ENCODE results near the gene CENPP. TPM values are rescaled to one million over a fixed set of nuclear protein-coding genes. Genes with fewer than 3 reads are reported as not detected.

CENPP gene
- total RNA-seq, 2 donors from 2014 or later: 0.78 to 2.3 TPM

GRCh38 chr9:92601451-92601850, 275.7 kb downstream of the CENPP start:
- ATAC-seq (no peak), DNase-seq (no peak)
- intact Hi-C loops (cut with DNase I): no loop called here
- peak overlapping the region in 1 of 4 donors; percentile 29 for H3K27ac ChIP-seq
- no peaks in the 10 kb centered on the region for H3K36me3 ChIP-seq (replicated peaks in 1 of 2; ENCODE audit: insufficient read depth in 1 of 2, low read depth in 2 of 2)
- TF ChIP-seq POLR2A (IDR thresholded peaks at IDR 0.05): no peak
- no peaks in the 10 kb centered on the region for H3K27me3 ChIP-seq
- no peaks in the 10 kb centered on the region for H3K4me1 ChIP-seq
- 83 to 84% methylated on average over 12 of the region's 12 CpGs for WGBS, 2 donors
- H3K9me3 ChIP-seq: peaks cover 0 to 3% (median 0%) of the 10 kb centered on the region in 3 donors
- H3K4me3 ChIP-seq: no peak overlapping the region

- no peaks in the 10 kb centered on the region for H3K27me3 ChIP-seq
- no peaks in the 10 kb centered on the region for H3K36me3 ChIP-seq (replicated peaks in 1 of 2; ENCODE audit: insufficient read depth in 1 of 2, low read depth in 2 of 2)
- no peak for TF ChIP-seq POLR2A (IDR thresholded peaks at IDR 0.05)
- peaks cover 5% of the 10 kb centered on the region for H3K4me1 ChIP-seq
- H3K27ac ChIP-seq: no peak overlapping the region
- DNase-seq: no peak
- WGBS, 2 donors: 90 to 92% methylated on average over 10 of the region's 10 CpGs
- ATAC-seq: no peak
- intact Hi-C loops (cut with DNase I): no loop called here
- H3K4me3 ChIP-seq: no peak overlapping the region
- H3K9me3 ChIP-seq: peaks cover 0 to 3% (median 0%) of the 10 kb centered on the region in 3 donors
Measured at GRCh38 chr9:92602413-92602812, 276.7 kb downstream of the CENPP start.

- H3K4me3 ChIP-seq: no peak overlapping the region
- H3K36me3 ChIP-seq (replicated peaks in 1 of 2; ENCODE audit: insufficient read depth in 1 of 2, low read depth in 2 of 2): no peaks in the 10 kb centered on the region
- peaks cover 0 to 3% (median 0%) of the 10 kb centered on the region in 3 donors for H3K9me3 ChIP-seq
- intact Hi-C loops (cut with DNase I): no loop called here
- peaks cover 11% of the 10 kb centered on the region for H3K4me1 ChIP-seq
- DNase-seq: no peak
- 75 to 96% methylated on average over 5 of the region's 5 CpGs for WGBS, 2 donors
- H3K27ac ChIP-seq: no peak overlapping the region
- H3K27me3 ChIP-seq: no peaks in the 10 kb centered on the region
- ATAC-seq: no peak
- TF ChIP-seq CTCF (IDR thresholded peaks at IDR 0.05) (no peak), POLR2A (IDR thresholded peaks at IDR 0.05) (no peak)
Measured at GRCh38 chr9:92603100-92603499, 277.3 kb downstream of the CENPP start.

GRCh38 chr9:92603990-92604389, 278.2 kb downstream of the CENPP start:
- H3K36me3 ChIP-seq (replicated peaks in 1 of 2; ENCODE audit: insufficient read depth in 1 of 2, low read depth in 2 of 2): no peaks in the 10 kb centered on the region
- ATAC-seq: no peak
- intact Hi-C loops (cut with DNase I): no loop called here
- TF ChIP-seq CTCF (IDR thresholded peaks at IDR 0.05): no peak
- no peak for TF ChIP-seq POLR2A (IDR thresholded peaks at IDR 0.05)
- DNase-seq: no peak
- no peak overlapping the region for H3K4me3 ChIP-seq
- H3K27ac ChIP-seq: no peak overlapping the region
- 92 to 96% methylated on average over 5 of the region's 5 CpGs for WGBS, 2 donors
- H3K4me1 ChIP-seq: peaks cover 11% of the 10 kb centered on the region
- peaks cover 0 to 3% (median 0%) of the 10 kb centered on the region in 3 donors for H3K9me3 ChIP-seq
- H3K27me3 ChIP-seq: no peaks in the 10 kb centered on the region

- H3K27ac ChIP-seq: no peak overlapping the region
- intact Hi-C loops (cut with DNase I): no loop called here
- DNase-seq: no peak
- peaks cover 0 to 3% (median 0%) of the 10 kb centered on the region in 3 donors for H3K9me3 ChIP-seq
- H3K4me1 ChIP-seq: peaks cover 11% of the 10 kb centered on the region
- H3K36me3 ChIP-seq (replicated peaks in 1 of 2; ENCODE audit: insufficient read depth in 1 of 2, low read depth in 2 of 2): no peaks in the 10 kb centered on the region
- 96 to 97% methylated on average over 5 of the region's 5 CpGs for WGBS, 2 donors
- TF ChIP-seq POLR2A (IDR thresholded peaks at IDR 0.05) (no peak), CTCF (IDR thresholded peaks at IDR 0.05) (no peak)
- ATAC-seq: no peak
- no peaks in the 10 kb centered on the region for H3K27me3 ChIP-seq
- H3K4me3 ChIP-seq: no peak overlapping the region
Measured at GRCh38 chr9:92605224-92605623, 279.5 kb downstream of the CENPP start.

- WGBS, 2 donors: 2 to 10% methylated on average over 2 of the region's 2 CpGs
- TF ChIP-seq POLR2A (IDR thresholded peaks at IDR 0.05): no peak
- H3K27me3 ChIP-seq: no peaks in the 10 kb centered on the region
- no peak overlapping the region for H3K4me3 ChIP-seq
- ATAC-seq: no peak
- peaks cover 0 to 3% (median 0%) of the 10 kb centered on the region in 3 donors for H3K9me3 ChIP-seq
- no peaks in the 10 kb centered on the region for H3K36me3 ChIP-seq (replicated peaks in 1 of 2; ENCODE audit: insufficient read depth in 1 of 2, low read depth in 2 of 2)
- intact Hi-C loops (cut with DNase I): no loop called here
- peak in 1 of 4 donors; percentile 28 for DNase-seq
- no peak overlapping the region for H3K27ac ChIP-seq
- H3K4me1 ChIP-seq: peaks cover 11% of the 10 kb centered on the region
Measured at GRCh38 chr9:92607088-92607487, 281.3 kb downstream of the CENPP start.

All from body of pancreas (tissue), 4 donors.